GM19395 (cell line): ENCODE results near the gene AGL.
"Not testable (repeated sequence)": the region's sequence is repeated elsewhere in the genome, so short reads cannot be mapped to it uniquely, and the experiment has no call there.

Experiments used
- ATAC-seq: cut with Tn5 transposase; IDR thresholded peaks from one replicate; pipeline ENCODE4 v1.9.1; 2021; ENCODE audit warnings: mild to moderate bottlenecking, moderate library complexity; ENCODE audit not compliant: unreplicated experiment

Gene AGL

DNA sequence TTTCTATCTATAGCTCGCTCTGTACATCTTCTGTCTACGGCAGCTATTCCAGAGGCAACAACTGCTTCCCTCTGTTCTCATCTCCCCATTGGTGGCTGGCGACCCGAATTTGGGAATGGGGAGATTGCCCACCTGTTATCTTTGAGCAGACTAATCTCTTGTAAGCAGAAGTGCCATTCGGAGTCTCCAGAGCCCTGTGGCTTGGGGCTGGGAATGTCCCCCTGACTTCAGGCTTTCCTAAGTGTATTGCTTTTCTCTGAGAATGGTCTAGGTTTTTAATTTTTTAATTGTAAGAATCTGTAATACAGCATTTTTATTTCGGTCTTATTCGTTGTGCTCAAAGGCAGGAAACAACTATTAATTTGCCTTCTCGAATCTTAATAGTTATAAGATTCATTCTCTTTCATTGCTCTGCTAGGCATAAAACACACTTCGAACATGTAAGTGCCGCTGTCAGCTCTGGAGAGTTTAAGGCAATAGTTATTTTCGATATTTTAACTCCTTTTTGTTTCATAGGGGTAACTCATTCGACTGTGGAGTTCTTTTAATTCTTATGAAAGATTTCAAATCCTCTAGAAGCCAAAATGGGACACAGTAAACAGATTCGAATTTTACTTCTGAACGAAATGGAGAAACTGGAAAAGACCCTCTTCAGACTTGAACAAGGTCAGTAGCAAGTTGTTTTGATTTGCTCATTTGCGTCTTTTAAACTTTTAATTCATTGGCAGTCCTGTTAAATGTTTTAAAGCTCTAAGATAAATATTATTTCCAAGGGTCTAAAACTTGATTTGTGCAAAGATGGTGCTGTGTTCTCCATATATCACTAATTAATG, 514 bp downstream of the AGL start:
- no peak for ATAC-seq

GRCh38 chr1:99851850-99852454, 1.8 kb downstream of the AGL start:
- no peak for ATAC-seq

DNA sequence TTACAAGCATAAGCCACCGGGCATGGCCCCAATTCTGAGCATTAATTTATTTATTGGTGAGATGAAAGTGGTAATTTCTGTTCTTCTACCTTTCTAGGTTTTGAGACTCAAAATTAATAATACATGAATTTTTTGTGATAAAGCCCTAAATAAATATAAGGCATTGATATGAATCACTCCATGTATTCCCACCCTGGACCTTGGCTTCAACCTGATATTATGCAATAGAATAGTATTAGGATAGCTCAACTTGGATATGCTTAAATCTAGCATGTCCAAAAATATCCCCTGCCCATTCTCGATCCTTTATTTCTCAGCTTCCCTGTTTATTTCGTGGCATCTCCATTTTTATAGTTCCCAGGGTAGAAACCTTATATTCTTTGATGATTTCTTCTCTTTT, 2.5 kb downstream of the AGL start:
- ATAC-seq = no peak

- ATAC-seq = no peak
These were observed 5.8 kb downstream of the AGL start for GRCh38 chr1:99855914-99856450.

GRCh38 chr1:99857041-99857440, 6.9 kb downstream of the AGL start:
- ATAC-seq = not testable (repeated sequence)

DNA sequence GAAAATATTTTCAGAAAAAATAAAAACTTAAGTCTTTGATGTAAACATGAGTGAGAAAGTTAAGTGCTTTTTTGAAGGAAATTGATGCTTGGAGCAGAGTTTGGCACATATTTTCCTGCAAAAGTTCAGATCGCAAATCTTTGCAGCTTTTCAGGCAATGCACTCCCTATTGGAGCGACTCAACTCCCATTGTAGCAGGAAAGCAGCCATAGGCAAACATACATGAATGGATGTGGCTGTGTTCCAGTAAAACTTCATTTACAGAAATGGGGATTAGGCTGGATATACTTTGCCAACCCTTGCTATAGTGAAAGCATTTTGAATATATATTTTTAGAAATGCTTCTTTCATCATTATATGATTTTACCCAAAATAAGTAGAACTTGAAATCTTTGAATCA, 8.1 kb downstream of the AGL start:
- ATAC-seq = no peak

DNA sequence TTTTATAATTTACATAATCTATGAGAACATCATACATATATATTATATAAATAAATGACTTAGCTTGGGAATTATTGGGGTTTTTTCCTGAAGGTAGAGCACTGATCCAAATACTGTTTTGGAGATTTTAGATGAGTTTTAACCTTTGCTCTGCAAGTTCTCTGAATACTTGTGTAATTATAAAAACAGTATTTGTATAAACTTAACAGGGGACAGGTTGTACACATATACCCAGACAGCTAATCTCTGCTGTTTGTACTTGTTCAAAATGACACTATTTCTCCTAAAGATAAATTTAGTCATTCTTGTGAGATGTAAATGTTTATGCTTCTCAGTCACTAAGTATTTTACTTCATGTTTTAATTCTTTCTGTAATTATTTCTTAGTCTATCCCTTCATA, 8.7 kb downstream of the AGL start:
- no peak for ATAC-seq

DNA sequence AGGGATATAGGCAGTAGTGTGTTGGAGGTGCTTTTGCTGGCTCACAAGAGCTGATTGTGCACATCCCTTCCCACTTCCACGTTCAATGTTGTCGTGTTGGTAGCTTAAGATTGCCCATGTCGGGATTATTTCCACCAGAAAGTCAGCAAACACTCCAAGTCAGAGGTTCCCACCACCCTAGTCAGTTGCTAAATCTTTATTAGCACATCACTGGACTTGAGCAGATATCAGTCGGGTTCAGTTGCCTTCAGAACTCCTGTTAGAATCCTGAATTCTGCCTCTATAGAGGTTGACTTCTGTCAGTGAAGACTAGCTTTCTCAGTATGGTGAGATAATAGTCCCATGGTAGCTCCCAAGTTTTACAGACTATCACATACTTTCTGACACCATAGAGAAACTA, 10.5 kb downstream of the AGL start:
- no peak for ATAC-seq

DNA sequence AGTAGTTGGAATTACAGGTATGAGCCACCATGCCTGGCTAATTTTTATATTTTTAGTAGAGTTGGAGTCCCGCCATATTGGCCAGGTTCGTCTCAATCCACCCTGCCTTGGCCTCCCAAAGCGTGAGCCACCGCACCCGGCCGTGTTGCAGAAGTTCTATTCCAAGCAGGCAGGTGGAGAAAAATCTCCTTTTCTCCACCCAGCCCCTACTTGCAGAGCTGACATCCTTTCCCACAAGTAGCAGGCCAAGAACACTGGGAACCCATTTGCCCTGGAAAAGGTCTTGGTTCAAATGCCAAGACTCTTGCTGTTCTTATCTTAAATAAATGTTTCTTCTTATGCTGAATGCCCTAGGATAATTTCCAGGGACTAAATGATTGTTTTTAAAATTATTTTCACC, 17.5 kb downstream of the AGL start:
- no peak for ATAC-seq

DNA sequence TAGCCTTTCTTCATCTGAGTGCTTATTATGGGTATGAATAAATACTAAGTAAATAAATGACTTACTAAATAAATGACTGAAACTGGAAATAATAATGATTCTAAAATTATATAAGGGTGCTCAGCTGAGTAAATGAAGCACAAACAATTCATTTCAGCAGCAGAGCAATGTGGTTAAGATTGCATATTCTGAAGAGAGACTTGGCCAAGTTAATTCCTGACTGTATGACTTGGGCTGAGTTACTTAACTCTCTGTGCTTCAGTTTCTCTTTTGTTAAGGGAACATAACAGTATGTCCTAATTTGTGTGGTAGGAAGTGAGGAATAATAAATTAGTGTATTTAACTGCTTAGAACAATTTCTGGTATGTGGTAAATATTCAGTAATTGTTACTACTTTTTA, 19.1 kb downstream of the AGL start:
- ATAC-seq = no peak

GRCh38 chr1:99869723-99870122, 19.6 kb downstream of the AGL start:
- no peak for ATAC-seq

GRCh38 chr1:99872063-99872462, 21.9 kb downstream of the AGL start:
- no peak for ATAC-seq

DNA sequence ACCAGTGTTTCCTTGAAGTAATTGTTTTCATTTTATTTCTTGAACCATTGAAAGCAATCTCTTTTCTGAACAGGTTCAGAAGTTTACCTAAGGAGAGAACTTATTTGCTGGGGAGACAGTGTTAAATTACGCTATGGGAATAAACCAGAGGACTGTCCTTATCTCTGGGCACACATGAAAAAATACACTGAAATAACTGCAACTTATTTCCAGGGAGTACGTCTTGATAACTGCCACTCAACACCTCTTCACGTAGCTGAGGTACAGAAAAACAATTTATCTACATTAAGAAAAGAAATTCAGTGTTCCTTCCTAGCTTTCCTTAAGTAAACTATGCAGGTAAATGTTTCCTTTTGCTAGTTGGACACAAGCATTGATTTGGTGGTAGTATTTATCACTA, 27.4 kb downstream of the AGL start:
- no peak for ATAC-seq

- no peak for ATAC-seq
These were observed 36.0 kb downstream of the AGL start for GRCh38 chr1:99886179-99886578.

DNA sequence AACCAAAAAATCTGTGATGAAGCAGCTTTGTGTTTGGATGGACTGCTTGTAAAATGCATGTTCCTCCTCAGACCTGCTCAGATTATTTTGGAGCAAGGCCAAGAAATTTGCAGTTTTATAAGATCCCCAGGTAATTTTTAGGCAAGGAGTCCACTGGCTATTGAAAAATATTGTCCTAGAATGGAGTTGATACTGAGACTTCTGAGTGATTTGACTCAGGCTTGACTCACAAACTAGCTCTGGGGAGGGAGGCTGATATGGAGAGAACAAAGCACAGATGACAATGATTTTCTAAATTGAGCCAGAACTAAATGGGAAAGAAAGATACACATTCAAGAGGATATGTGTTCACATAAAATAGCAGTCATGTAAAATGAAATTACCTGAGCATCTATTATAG, 36.7 kb downstream of the AGL start:
- no peak for ATAC-seq

- ATAC-seq = no peak
These were observed 37.7 kb downstream of the AGL start for GRCh38 chr1:99887890-99888289.

- no peak for ATAC-seq
These were observed 41.8 kb downstream of the AGL start for GRCh38 chr1:99891997-99892396.

- ATAC-seq = not testable (repeated sequence)
These were observed 53.1 kb downstream of the AGL start for GRCh38 chr1:99903278-99903677.

- no peak for ATAC-seq
These were observed 56.4 kb downstream of the AGL start for GRCh38 chr1:99906535-99906934.

DNA sequence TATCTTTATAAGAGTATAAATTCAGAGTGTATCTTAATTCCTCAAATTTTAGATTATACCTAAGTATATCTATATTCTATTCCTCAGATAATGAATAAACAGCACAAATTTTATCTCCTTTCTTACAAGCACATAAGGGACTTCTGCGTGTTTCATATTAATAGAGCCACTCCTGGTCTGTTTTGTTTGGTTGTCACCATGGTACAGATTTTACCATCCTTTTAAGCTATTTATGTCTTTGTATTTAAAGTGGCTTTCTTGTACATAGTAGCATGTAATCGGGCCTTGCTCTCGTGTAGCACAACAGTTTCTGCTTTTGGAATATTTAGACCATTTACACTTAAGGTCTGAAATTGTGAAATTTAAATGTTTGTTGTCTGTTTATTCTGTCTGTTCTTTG, 67.1 kb downstream of the AGL start:
- no peak for ATAC-seq

- no peak for ATAC-seq
These were observed 69.1 kb downstream of the AGL start for GRCh38 chr1:99919220-99919619.

DNA sequence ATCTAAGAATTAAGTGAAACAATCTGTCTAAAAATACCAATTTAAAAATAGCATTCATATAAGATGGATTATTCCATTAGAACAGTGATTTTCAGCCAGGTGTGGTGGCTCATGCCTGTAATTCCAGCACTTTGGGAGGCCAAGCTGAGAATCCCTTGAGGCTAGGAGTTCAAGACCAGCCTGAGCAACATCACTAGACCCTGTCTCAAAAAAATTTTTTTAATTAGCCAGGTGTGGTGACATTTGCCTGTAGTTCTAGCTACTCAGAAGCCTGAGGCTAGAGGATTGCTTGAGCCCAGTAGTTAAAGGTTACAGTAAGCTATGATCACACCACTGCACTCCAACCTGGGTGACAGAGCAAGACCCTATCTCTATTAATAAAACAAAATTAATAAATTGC, 84.6 kb downstream of the AGL start:
- no peak for ATAC-seq
